ENCODE measurements around the gene SIGLEC6. TPM values are rescaled to one million over a fixed set of nuclear protein-coding genes. Genes with fewer than 3 reads are reported as not detected.

The SIGLEC6 gene
- total and polyA plus RNA-seq, 7 donors = 0.55 to 2.1 (median 0.82) TPM; not detected in 2

DNA sequence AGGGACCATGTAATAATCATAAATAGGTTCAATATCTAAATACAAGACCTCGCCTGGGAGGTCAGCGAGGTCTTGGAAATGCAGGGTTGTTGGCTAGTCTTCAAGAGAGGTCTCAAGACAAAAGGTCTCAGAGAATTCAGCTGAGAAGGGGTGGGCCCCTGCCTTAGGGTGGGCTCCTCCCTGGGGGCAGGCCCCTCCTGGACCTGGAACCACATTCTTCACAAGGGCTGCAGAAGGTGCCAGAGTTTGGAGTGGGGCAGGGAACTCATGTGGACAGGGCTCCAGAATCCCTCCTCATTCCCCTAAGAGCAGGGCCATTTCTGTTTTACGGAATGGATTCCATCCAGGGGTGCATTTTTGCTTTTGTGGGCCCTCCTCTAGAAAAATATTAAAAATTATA, 43.0 kb downstream of the SIGLEC6 start:
- WGBS, 2 donors = 77% methylated on average over 3 of the region's 3 CpGs
- H3K4me1 ChIP-seq = no peaks in the 10 kb centered on the region
- no peak for TF ChIP-seq POLR2AphosphoS5 (IDR thresholded peaks at IDR 0.05)
- TF ChIP-seq POLR2A (IDR thresholded peaks at IDR 0.05) = no peak
- no peak for TF ChIP-seq EP300 (IDR thresholded peaks at IDR 0.05)
- TF ChIP-seq, protein P1, sequence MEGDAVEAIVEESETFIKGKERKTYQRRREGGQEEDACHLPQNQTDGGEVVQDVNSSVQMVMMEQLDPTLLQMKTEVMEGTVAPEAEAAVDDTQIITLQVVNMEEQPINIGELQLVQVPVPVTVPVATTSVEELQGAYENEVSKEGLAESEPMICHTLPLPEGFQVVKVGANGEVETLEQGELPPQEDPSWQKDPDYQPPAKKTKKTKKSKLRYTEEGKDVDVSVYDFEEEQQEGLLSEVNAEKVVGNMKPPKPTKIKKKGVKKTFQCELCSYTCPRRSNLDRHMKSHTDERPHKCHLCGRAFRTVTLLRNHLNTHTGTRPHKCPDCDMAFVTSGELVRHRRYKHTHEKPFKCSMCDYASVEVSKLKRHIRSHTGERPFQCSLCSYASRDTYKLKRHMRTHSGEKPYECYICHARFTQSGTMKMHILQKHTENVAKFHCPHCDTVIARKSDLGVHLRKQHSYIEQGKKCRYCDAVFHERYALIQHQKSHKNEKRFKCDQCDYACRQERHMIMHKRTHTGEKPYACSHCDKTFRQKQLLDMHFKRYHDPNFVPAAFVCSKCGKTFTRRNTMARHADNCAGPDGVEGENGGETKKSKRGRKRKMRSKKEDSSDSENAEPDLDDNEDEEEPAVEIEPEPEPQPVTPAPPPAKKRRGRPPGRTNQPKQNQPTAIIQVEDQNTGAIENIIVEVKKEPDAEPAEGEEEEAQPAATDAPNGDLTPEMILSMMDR (IDR thresholded peaks at IDR 0.05) = no peak
- H3K4me3 ChIP-seq = no peak overlapping the region
- no peaks in the 10 kb centered on the region for H3K36me3 ChIP-seq
- H3K9me3 ChIP-seq = no peaks in the 10 kb centered on the region
- DNase-seq = no peak
- H3K27me3 ChIP-seq = peaks cover 0 to 10% (median 0%) of the 10 kb centered on the region in 3 donors
- intact Hi-C loops (cut with DNase I) = no loop called here
- no peak overlapping the region for H3K27ac ChIP-seq

DNA sequence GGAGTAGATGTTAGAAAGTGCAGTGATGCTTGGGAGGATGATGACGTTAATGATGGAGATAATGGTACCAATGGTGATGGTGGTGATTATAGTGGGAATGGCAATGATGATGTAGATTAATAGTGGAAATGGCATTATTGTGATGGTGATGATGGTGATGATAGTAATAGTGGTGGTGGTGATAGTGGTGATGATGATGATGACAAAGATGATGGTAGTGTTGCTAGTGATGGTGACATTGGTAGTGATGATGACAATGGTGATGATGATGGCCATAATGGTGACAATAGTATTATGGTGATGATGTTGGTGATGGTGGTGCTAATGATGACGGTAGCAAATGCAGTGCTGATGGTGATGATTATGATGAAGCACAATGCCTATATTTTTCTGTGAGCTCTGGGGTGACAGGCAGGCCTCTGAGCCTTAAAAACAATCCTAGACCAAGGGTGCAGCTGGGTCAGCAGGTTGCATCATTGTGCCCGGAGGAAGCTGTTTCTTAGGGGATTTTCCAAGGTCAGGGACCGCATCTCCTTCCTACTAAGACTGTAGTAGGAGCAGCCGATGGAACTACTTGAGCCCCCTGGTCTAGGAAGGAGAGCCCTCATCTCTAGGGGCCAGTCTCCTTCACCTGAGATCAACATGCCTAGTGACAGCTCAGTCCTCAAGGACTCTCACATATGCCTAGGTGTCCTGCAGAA, 45.4 kb downstream of the SIGLEC6 start:
- Histone ChIP-seq H3K36me3 (no peaks in the 10 kb centered on the region), H3K27me3 (peaks cover 0 to 10% (median 0%) of the 10 kb centered on the region in 3 donors), H3K9me3 (no peaks in the 10 kb centered on the region), H3K4me1 (peaks cover 0 to 14% (median 5%) of the 10 kb centered on the region in 4 donors), H3K27ac (no peak overlapping the region), H3K4me3 (no peak overlapping the region)
- TF ChIP-seq POLR2AphosphoS5 (IDR thresholded peaks at IDR 0.05) = no peak
- intact Hi-C loops (cut with DNase I) = no loop called here
- peak; percentile 17 for DNase-seq
- WGBS, 2 donors = 82 to 83% methylated on average over 5 of the region's 5 CpGs

DNA sequence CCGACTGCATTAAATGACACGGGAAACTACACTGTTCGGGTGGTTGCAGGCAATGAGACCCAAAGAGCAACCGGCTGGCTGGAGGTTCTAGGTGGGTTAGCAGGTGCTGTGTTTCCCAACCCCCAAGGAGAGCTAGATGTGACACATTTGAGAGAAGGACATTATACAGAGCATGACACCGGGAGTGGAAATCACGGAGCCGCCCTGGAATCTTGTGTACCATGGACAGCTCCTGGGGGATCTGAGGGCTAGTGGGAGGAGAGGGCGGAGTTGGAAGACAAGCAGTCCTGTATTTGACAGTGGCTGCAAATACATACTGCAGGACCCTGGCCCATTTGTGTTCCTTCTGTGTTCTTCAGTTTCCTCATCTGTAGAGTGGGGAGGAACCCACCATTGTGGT, 50.9 kb downstream of the SIGLEC6 start:
- Histone ChIP-seq H3K27ac (no peak overlapping the region), H3K9me3 (no peaks in the 10 kb centered on the region), H3K36me3 (no peaks in the 10 kb centered on the region), H3K27me3 (peaks cover 0 to 16% (median 12%) of the 10 kb centered on the region in 3 donors), H3K4me1 (peaks cover 0 to 14% (median 5%) of the 10 kb centered on the region in 4 donors), H3K4me3 (no peak overlapping the region)
- DNase-seq = peak; percentile 35
- 41 to 49% methylated on average over 8 of the region's 8 CpGs for WGBS, 2 donors
- no peak for TF ChIP-seq POLR2A (IDR thresholded peaks at IDR 0.05)
- TF ChIP-seq, protein P1 (IDR thresholded peaks at IDR 0.05) = no peak
- TF ChIP-seq EP300 (IDR thresholded peaks at IDR 0.05) = no peak
- intact Hi-C loops (cut with DNase I) = no loop called here

DNA sequence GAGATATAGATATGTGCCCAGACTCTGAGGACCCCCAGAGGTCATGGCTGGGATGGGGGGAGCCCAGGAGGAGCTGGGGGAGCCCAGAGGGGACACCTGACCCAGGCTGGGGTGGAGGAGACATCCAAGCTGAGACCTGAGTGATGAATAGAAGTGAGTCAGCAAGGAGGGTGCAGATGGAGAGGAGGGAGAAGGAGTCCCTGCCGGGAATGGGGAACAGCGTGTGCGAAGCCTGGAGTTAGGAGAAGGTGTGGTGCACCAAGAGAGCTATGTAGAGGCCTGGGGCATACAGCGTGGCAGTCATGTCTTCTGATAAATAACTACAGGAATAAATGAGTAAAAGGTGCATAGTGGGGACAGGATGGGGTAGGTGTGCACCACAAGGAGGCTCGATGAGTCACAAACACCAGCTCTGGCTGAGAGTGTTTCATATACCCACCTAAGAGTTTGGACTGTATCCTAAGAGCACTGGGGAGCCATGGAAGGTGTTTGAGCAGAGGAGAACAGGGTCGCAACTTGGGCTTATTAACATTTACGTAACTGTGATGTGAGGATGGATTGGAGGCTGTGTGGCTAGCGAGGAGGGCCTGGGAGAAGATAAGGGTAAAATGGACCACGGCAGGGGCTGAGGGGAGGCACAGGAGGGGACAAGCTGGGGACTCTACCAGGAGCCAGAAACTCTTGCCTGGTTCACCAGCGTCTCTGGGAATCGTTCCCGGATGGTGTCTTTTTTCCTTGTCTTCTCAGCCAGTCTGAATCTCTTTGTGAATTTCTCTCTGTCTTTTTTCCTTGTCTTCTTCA, 51.7 kb downstream of the SIGLEC6 start:
- TF ChIP-seq POLR2A (IDR thresholded peaks at IDR 0.05) = no peak
- no peak for TF ChIP-seq EP300 (IDR thresholded peaks at IDR 0.05)
- TF ChIP-seq, protein P1 (IDR thresholded peaks at IDR 0.05) = no peak
- TF ChIP-seq POLR2AphosphoS5 (IDR thresholded peaks at IDR 0.05) = no peak
- peak; percentile 24 for DNase-seq
- WGBS, 2 donors = 84 to 85% methylated on average over 12 of the region's 12 CpGs
- Histone ChIP-seq H3K4me1 (peaks cover 0 to 14% (median 5%) of the 10 kb centered on the region in 4 donors), H3K4me3 (no peak overlapping the region), H3K36me3 (no peaks in the 10 kb centered on the region), H3K9me3 (no peaks in the 10 kb centered on the region), H3K27me3 (peaks cover 0 to 16% (median 12%) of the 10 kb centered on the region in 3 donors), H3K27ac (no peak overlapping the region)
- intact Hi-C loops (cut with DNase I) = no loop called here
